Karpas-422 (cell line): Measurements from ENCODE around the gene WASHC4. TPM values are rescaled to one million over a fixed set of nuclear protein-coding genes. Genes with fewer than 3 reads are reported as not detected.
"Not testable (repeated sequence)": the region's sequence is repeated elsewhere in the genome, so short reads cannot be mapped to it uniquely, and the experiment has no call there.

Source experiments
- DNase-seq: peaks from one replicate; pipeline ENCODE4 v3.0.0-alpha.2; 2015
- H2AFZ ChIP-seq: fragments of 200-600 bp; sonication (generic); 2 replicates; pipeline ENCODE4 v1.6.1; 2014; ENCODE audit warnings: antibody characterized with exemption, low read length, mixed read lengths
- H3K27ac ChIP-seq: fragments of 200-600 bp; sonication (generic); 2 replicates; pipeline ENCODE4 v1.5.1; 2014; ENCODE audit warnings: mild to moderate bottlenecking, low read length, moderate library complexity
- H3K27me3 ChIP-seq: fragments of 200-600 bp; sonication (generic); 2 replicates; pipeline ENCODE4 v1.6.1; 2014; ENCODE audit warnings: low read length, mixed read lengths
- H3K36me3 ChIP-seq: fragments of 200-600 bp; sonication (generic); 2 replicates; pipeline ENCODE4 v1.6.1; 2014; ENCODE audit warnings: low read length, mixed read lengths; ENCODE audit not compliant: insufficient read depth
- H3K4me1 ChIP-seq: fragments of 200-600 bp; sonication (generic); 2 replicates; pipeline ENCODE4 v1.6.1; 2014; ENCODE audit warnings: mild to moderate bottlenecking, low read length, mixed read lengths
- H3K4me2 ChIP-seq: fragments of 200-600 bp; sonication (generic); 2 replicates; pipeline ENCODE4 v1.6.1; 2014; ENCODE audit warnings: low read length, low read depth, mild to moderate bottlenecking; ENCODE audit not compliant: poor library complexity, severe bottlenecking
- H3K4me3 ChIP-seq: fragments of 200-600 bp; sonication (generic); 2 replicates; pipeline ENCODE4 v1.5.1; 2014; ENCODE audit warnings: mild to moderate bottlenecking, antibody characterized with exemption, low read length, mixed read lengths
- H3K79me2 ChIP-seq: fragments of 200-600 bp; sonication (generic); 2 replicates; pipeline ENCODE4 v1.6.1; 2014; ENCODE audit warnings: mild to moderate bottlenecking, low read length, mixed read lengths
- H3K9ac ChIP-seq: fragments of 200-600 bp; sonication (generic); 2 replicates; pipeline ENCODE4 v1.6.0; 2014; ENCODE audit warnings: low read length
- H3K9me2 ChIP-seq: fragments of 200-600 bp; sonication (generic), shearing (Covaris generic); replicated peaks from 2 replicates; pipeline ENCODE4 v1.6.0; 2014; ENCODE audit warnings: mild to moderate bottlenecking, low read length, moderate library complexity; ENCODE audit not compliant: insufficient read depth
- H3K9me3 ChIP-seq: fragments of 300-700, 200-600 bp; sonication (generic); 2 replicates; pipeline ENCODE4 v1.6.1; 2014; ENCODE audit warnings: low read length, mixed read lengths
- H4K20me1 ChIP-seq: fragments of 200-600 bp; sonication (generic); 2 replicates; pipeline ENCODE4 v1.6.1; 2014; ENCODE audit warnings: mild to moderate bottlenecking, antibody characterized with exemption, low read length, low read depth; ENCODE audit not compliant: insufficient read depth
- total RNA-seq: library from RNA; depleted of rRNA; stranded (reverse); fragments of >200 nt; shearing (Covaris generic); gene quantifications from 2 replicates; pipeline ENCODE4 v1.2.3, GENCODE V29; 2014; ENCODE audit warnings: low replicate concordance

The WASHC4 gene
- total RNA-seq, 1 experiment from 2014 or later = 93.0 TPM

GRCh38 chr12:105084251-105085250 lies 23.0 kb upstream of the WASHC4 start, which contains the start of gene ALDH1L2:
Gene ALDH1L2, minus strand, starts transcription at chr12:105084458. Its CDS starts 22 bp downstream, at chr12:105084436.
- Histone ChIP-seq H3K9me2 (no peaks in the 10 kb centered on the region), H3K79me2 (no peaks in the 10 kb centered on the region), H2AFZ (no peak within 1 kb of the TSS), H3K27me3 (no peaks in the 10 kb centered on the region), H3K27ac (no peak within 1 kb of the TSS), H4K20me1 (no peaks in the 10 kb centered on the region), H3K9ac (no peak within 1 kb of the TSS), H3K4me2 (no peak within 1 kb of the TSS), H3K4me3 (no peak within 1 kb of the TSS), H3K36me3 (no peaks in the 10 kb centered on the region), H3K4me1 (no peaks in the 10 kb centered on the region; the same call in 1 of the 2 replicates), H3K9me3 (no peaks in the 10 kb centered on the region)
- no peak for DNase-seq

- Histone ChIP-seq H3K79me2 (no peaks in the 10 kb centered on the region), H3K4me1 (peaks cover 7% of the 10 kb centered on the region), H3K4me3 (no peak overlapping the region), H3K27me3 (no peaks in the 10 kb centered on the region), H3K36me3 (no peaks in the 10 kb centered on the region), H3K9ac (no peak overlapping the region), H2AFZ (no peak overlapping the region), H3K9me3 (no peaks in the 10 kb centered on the region), H3K4me2 (no peak overlapping the region), H3K9me2 (no peaks in the 10 kb centered on the region), H3K27ac (no peak overlapping the region), H4K20me1 (no peaks in the 10 kb centered on the region)
- no peak for DNase-seq
Measured at GRCh38 chr12:105085501-105085900, 22.0 kb upstream of the WASHC4 start.

- Histone ChIP-seq H3K4me3 (no peak overlapping the region), H3K9me3 (no peaks in the 10 kb centered on the region), H3K4me1 (peaks cover 7% of the 10 kb centered on the region), H3K36me3 (no peaks in the 10 kb centered on the region), H2AFZ (peak overlapping the region; percentile 71; the same call in 1 of the 2 replicates), H3K27me3 (no peaks in the 10 kb centered on the region), H3K9me2 (no peaks in the 10 kb centered on the region), H4K20me1 (no peaks in the 10 kb centered on the region), H3K9ac (no peak overlapping the region), H3K4me2 (no peak overlapping the region), H3K27ac (no peak overlapping the region), H3K79me2 (no peaks in the 10 kb centered on the region)
- DNase-seq = no peak
Measured at GRCh38 chr12:105089817-105090216, 17.7 kb upstream of the WASHC4 start.

- H3K4me1 ChIP-seq = peaks cover 7% of the 10 kb centered on the region
- peak; percentile 67 for DNase-seq
- H3K9me3 ChIP-seq = no peaks in the 10 kb centered on the region
- H3K9me2 ChIP-seq = no peaks in the 10 kb centered on the region
- H4K20me1 ChIP-seq = no peaks in the 10 kb centered on the region
- no peaks in the 10 kb centered on the region for H3K79me2 ChIP-seq
- no peak overlapping the region for H3K4me3 ChIP-seq
- H2AFZ ChIP-seq = peak overlapping the region; percentile 71; the same call in 1 of the 2 replicates
- H3K4me2 ChIP-seq = no peak overlapping the region
- no peaks in the 10 kb centered on the region for H3K36me3 ChIP-seq
- H3K27me3 ChIP-seq = no peaks in the 10 kb centered on the region
- no peak overlapping the region for H3K27ac ChIP-seq
- H3K9ac ChIP-seq = no peak overlapping the region
Measured at GRCh38 chr12:105090361-105090760, 17.2 kb upstream of the WASHC4 start.

GRCh38 chr12:105091476-105092206 lies 15.9 kb upstream of the WASHC4 start:
- Histone ChIP-seq H3K27ac (no peak overlapping the region), H3K9me3 (no peaks in the 10 kb centered on the region), H3K9ac (no peak overlapping the region), H2AFZ (0 out of 2 replicates have a peak overlapping the region, but pooled peaks have one; percentile 20), H3K36me3 (no peaks in the 10 kb centered on the region), H3K4me2 (no peak overlapping the region), H3K4me3 (no peak overlapping the region), H3K27me3 (no peaks in the 10 kb centered on the region), H3K9me2 (no peaks in the 10 kb centered on the region), H3K79me2 (no peaks in the 10 kb centered on the region), H3K4me1 (peaks cover 7% of the 10 kb centered on the region), H4K20me1 (no peaks in the 10 kb centered on the region)
- no peak for DNase-seq

- Histone ChIP-seq H3K9me3 (no peaks in the 10 kb centered on the region), H3K4me2 (no peak overlapping the region), H3K4me3 (no peak overlapping the region), H3K27me3 (no peaks in the 10 kb centered on the region), H3K79me2 (no peaks in the 10 kb centered on the region), H3K9ac (no peak overlapping the region), H3K4me1 (peaks cover 7% of the 10 kb centered on the region), H4K20me1 (no peaks in the 10 kb centered on the region), H3K36me3 (no peaks in the 10 kb centered on the region), H2AFZ (no peak overlapping the region), H3K9me2 (no peaks in the 10 kb centered on the region), H3K27ac (no peak overlapping the region)
- no peak for DNase-seq
Measured at GRCh38 chr12:105092336-105092735, 15.2 kb upstream of the WASHC4 start.

GRCh38 chr12:105095338-105095737 lies 12.2 kb upstream of the WASHC4 start:
- not testable (repeated sequence) for H3K9me2 ChIP-seq, DNase-seq, H4K20me1 ChIP-seq, H3K4me3 ChIP-seq, H3K79me2 ChIP-seq, H2AFZ ChIP-seq, H3K4me1 ChIP-seq, H3K9me3 ChIP-seq, H3K27me3 ChIP-seq, H3K27ac ChIP-seq, H3K9ac ChIP-seq, H3K36me3 ChIP-seq, H3K4me2 ChIP-seq

- no peak overlapping the region for H3K4me2 ChIP-seq
- H3K79me2 ChIP-seq = no peaks in the 10 kb centered on the region
- no peak overlapping the region for H2AFZ ChIP-seq
- no peaks in the 10 kb centered on the region for H3K36me3 ChIP-seq
- H3K9ac ChIP-seq = no peak overlapping the region
- no peaks in the 10 kb centered on the region for H3K9me2 ChIP-seq
- no peaks in the 10 kb centered on the region; the same call in 1 of the 2 replicates for H3K4me1 ChIP-seq
- H3K9me3 ChIP-seq = no peaks in the 10 kb centered on the region
- no peak overlapping the region for H3K27ac ChIP-seq
- no peaks in the 10 kb centered on the region for H4K20me1 ChIP-seq
- no peak for DNase-seq
- H3K27me3 ChIP-seq = no peaks in the 10 kb centered on the region
- no peak overlapping the region for H3K4me3 ChIP-seq
Measured at GRCh38 chr12:105099356-105099755, 8.2 kb upstream of the WASHC4 start.
